BLaER1 treated with 17β-estradiol and CSF1 and Interleukin-3, amounts not matched to agents 10 nM and 100 nM (cell line): Measurements from ENCODE around the gene NOL7.

Experiments used
- H3K27ac ChIP-seq, 11 experiments: shearing (Covaris generic); formaldehyde crosslinking; 2 replicates each; pipeline ENCODE4 v1.8.1; 2022
- H3K27me3 ChIP-seq, 11 experiments: shearing (Covaris generic); formaldehyde crosslinking; 2 replicates each; pipeline ENCODE4 v1.8.1; 2022
- H3K36me3 ChIP-seq, 11 experiments: shearing (Covaris generic); formaldehyde crosslinking; 2 replicates each; pipeline ENCODE4 v1.8.1; 2022
- H3K4me1 ChIP-seq, 10 experiments: shearing (Covaris generic); formaldehyde crosslinking; 2 replicates each; pipeline ENCODE4 v1.8.1; 2022
- H3K4me2 ChIP-seq, 11 experiments: shearing (Covaris generic); formaldehyde crosslinking; 2 replicates each; pipeline ENCODE4 v1.8.1; 2022
- H3K4me3 ChIP-seq, 10 experiments: shearing (Covaris generic); formaldehyde crosslinking; 2 replicates each; pipeline ENCODE4 v1.8.1; 2022
- H3K9ac ChIP-seq, 11 experiments: shearing (Covaris generic); formaldehyde crosslinking; 2 replicates each; pipeline ENCODE4 v1.8.1; 2022
- H3K9me3 ChIP-seq, 11 experiments: shearing (Covaris generic); formaldehyde crosslinking; replicated peaks in 1 of 11; 2 replicates each; pipeline ENCODE4 v1.8.1; 2022
- H4K20me1 ChIP-seq, 11 experiments: shearing (Covaris generic); formaldehyde crosslinking; 2 replicates each; pipeline ENCODE4 v1.8.1; 2022
- Cebpa-rat ChIP-seq, 11 experiments: shearing (Covaris generic); IDR thresholded peaks; 2 replicates each; pipeline ENCODE4 v1.8.1; 2022

NOL7 gene

DNA sequence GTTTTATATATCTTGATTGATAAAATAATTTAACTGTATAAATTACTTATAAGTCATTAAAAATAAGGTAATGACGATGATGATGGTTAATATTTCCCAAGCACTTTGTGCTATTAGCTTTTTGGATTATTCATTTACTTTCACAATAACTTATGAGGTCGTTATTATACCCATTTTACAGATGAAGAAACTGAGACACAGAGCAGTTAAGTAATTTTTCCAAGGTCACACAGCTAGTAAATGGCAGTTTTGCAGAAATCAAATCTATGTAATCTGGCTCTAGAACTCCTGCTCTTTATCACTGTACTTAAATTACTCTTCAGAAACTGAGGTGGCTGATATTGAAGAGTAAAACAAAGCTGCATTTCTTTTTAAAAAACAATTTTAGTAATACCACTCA, 18.2 kb downstream of the NOL7 start:
- Histone ChIP-seq H3K36me3 (peaks cover 76 to 100% (median 98%) of the 10 kb centered on the region in 11 experiments), H3K9ac (no peak overlapping the region), H4K20me1 (peaks cover 0 to 67% (median 0%) of the 10 kb centered on the region in 11 experiments; a peak in 8 of 22 replicates), H3K9me3 (no peaks in the 10 kb centered on the region), H3K27me3 (no peaks in the 10 kb centered on the region), H3K27ac (no peak overlapping the region), H3K4me3 (no peak overlapping the region), H3K4me1 (peaks cover 0 to 41% (median 31%) of the 10 kb centered on the region in 10 experiments; a peak in 16 of 20 replicates), H3K4me2 (no peak overlapping the region)
- TF ChIP-seq Cebpa-rat (IDR thresholded peaks at IDR 0.05) = no peak

DNA sequence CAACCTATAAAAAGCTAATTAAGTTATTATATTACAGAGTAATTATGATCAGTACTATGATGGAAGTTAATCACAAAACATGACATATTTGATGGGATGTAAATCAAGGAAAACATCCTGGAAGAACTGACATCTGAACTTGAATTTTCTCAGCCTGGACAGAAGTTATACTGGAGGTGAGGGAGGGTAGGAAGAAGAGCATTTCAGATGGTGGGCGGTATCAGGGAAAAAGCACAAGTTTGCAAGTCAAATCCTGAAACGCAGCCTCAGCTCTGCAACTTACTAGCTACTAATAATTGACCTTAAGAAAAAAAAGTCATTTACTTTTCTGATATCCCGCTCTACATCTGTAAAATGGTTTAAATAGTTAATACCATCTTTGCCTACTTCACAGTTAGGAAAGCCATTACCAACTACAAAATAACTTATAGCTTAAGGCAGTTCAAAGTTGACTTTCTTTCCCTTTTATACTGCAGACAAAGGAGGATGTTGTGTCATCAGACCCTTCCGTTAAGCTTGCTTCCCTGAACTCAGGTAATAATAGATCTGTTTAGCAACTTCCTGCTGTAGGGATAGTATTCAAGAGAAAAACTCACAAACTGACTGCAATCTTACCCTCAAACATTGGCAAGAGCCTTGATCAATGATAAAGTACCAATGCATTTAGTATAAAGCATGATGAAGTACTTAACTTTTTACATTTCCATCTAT, 21.0 kb downstream of the NOL7 start:
- peaks cover 0 to 45% (median 32%) of the 10 kb centered on the region in 10 experiments; a peak in 16 of 20 replicates for H3K4me1 ChIP-seq
- H3K9ac ChIP-seq = peak overlapping the region in 8 of 11 experiments; percentile 15 to 56 (median 34); a peak in 8 of 22 replicates
- H3K27me3 ChIP-seq = no peaks in the 10 kb centered on the region
- peak overlapping the region in 3 of 10 experiments; percentile 13 to 40 (median 23); a peak in 3 of 20 replicates for H3K4me3 ChIP-seq
- H4K20me1 ChIP-seq = peaks cover 0 to 48% (median 0%) of the 10 kb centered on the region in 11 experiments; a peak in 4 of 22 replicates
- H3K36me3 ChIP-seq = peaks cover 71 to 100% (median 98%) of the 10 kb centered on the region in 11 experiments
- no peaks in the 10 kb centered on the region for H3K9me3 ChIP-seq
- TF ChIP-seq Cebpa-rat (IDR thresholded peaks at IDR 0.05) = no peak
- H3K4me2 ChIP-seq = peak overlapping the region; percentile 1 to 82 (median 68); a peak in 19 of 22 replicates
- H3K27ac ChIP-seq = peak overlapping the region in 10 of 11 experiments; percentile 37 to 75 (median 58); a peak in 16 of 22 replicates

DNA sequence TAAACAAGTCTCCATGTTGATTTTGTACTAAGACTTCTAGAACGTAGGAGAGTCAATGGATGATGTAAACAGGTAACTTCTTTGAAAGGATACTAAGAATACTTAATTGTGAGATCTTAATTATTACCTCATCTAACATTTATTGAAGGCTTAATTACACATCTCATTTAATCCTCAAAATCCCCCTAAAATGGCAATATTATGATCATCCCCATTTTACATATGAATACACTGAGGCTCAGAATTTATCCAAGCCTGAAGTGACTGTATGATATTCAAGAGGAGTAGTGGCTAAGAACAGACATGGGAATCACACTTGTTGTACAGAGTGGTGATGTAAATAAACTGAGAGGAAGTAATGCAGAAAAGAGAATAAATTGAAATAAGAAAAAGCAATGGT, 22.9 kb downstream of the NOL7 start:
- H3K27me3 ChIP-seq = no peaks in the 10 kb centered on the region
- H3K9ac ChIP-seq = no peak overlapping the region
- H3K4me2 ChIP-seq = peak overlapping the region in 6 of 11 experiments; percentile 64 to 82 (median 74); a peak in 6 of 22 replicates
- peaks cover 69 to 100% (median 91%) of the 10 kb centered on the region in 11 experiments for H3K36me3 ChIP-seq
- peaks cover 0 to 45% (median 32%) of the 10 kb centered on the region in 10 experiments; a peak in 16 of 20 replicates for H3K4me1 ChIP-seq
- H3K4me3 ChIP-seq = no peak overlapping the region
- no peak for TF ChIP-seq Cebpa-rat (IDR thresholded peaks at IDR 0.05)
- peaks cover 0 to 54% (median 0%) of the 10 kb centered on the region in 11 experiments; a peak in 3 of 22 replicates for H4K20me1 ChIP-seq
- H3K27ac ChIP-seq = peak overlapping the region in 3 of 11 experiments; percentile 45 to 75 (median 49); a peak in 3 of 22 replicates
- H3K9me3 ChIP-seq = no peaks in the 10 kb centered on the region

DNA sequence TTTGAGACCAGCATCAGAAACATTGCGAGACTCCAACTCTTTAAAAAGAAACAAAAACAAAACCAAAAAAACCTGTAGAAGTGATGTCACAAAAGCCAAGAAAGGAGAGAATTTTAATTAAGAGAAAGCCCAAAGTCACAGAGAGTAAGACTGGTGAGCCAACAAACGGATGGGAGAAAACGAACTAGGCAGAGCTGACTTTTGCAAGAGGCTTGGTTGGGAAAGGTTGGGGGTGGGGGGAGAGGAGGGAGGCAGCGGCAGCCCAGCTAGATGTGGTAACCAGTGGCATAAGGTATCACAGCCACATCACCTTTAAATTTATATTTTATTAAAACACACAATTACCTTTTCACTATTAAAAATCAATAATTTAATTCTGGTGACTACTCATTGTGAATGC, 23.5 kb downstream of the NOL7 start:
- peak overlapping the region in 1 of 11 experiments; percentile 75; a peak in 1 of 22 replicates for H3K4me2 ChIP-seq
- peak overlapping the region in 3 of 11 experiments; percentile 27 to 75 (median 45); a peak in 3 of 22 replicates for H3K27ac ChIP-seq
- H3K27me3 ChIP-seq = no peaks in the 10 kb centered on the region
- no peaks in the 10 kb centered on the region for H3K9me3 ChIP-seq
- no peak for TF ChIP-seq Cebpa-rat (IDR thresholded peaks at IDR 0.05)
- H3K4me3 ChIP-seq = no peak overlapping the region
- peaks cover 69 to 100% (median 91%) of the 10 kb centered on the region in 11 experiments for H3K36me3 ChIP-seq
- H3K9ac ChIP-seq = no peak overlapping the region
- H3K4me1 ChIP-seq = peaks cover 0 to 45% (median 32%) of the 10 kb centered on the region in 10 experiments; a peak in 16 of 20 replicates
- peaks cover 0 to 59% (median 0%) of the 10 kb centered on the region in 11 experiments; a peak in 3 of 22 replicates for H4K20me1 ChIP-seq

DNA sequence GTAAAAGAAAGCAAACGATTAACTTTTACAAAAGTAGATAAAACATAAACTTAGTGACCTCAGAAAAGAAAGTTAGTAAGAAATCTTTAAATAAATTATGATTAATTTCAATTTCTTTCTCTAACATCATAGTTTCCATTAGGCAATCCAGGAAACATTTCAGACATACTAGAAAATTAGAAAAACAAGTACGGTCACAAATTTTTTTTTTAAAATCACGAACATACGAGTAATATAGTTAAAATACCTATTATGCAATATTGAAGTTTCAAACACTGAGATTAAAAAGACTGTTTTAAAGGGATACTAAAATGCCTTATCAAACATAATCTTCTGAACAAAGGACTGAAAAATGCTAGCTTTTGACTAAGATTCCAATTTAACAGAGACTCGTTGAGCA, 26.2 kb downstream of the NOL7 start:
- peaks cover 68 to 100% (median 91%) of the 10 kb centered on the region in 11 experiments for H3K36me3 ChIP-seq
- no peak for TF ChIP-seq Cebpa-rat (IDR thresholded peaks at IDR 0.05)

DNA sequence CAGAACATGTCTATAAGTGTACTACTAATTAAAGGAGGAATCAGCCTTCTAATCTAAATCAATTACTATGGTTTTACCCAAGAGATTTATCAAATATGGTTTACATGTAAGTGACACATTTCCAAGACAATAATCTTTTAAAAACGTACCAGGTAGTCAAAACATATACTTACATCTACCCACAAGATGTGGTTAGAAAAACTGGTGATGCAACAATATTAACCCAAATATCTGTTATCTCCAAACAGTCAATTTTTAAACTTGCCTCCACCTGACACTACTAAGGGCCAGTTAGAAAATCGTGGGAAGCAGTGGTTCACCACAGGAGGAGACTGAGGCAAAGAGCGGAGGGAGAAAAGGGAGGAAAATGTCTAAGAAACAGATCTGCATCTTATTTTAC, 28.0 kb downstream of the NOL7 start:
- Histone ChIP-seq H3K27me3 (no peaks in the 10 kb centered on the region), H3K36me3 (peaks cover 58 to 87% (median 75%) of the 10 kb centered on the region in 11 experiments), H3K4me1 (peaks cover 0 to 19% (median 7%) of the 10 kb centered on the region in 10 experiments; a peak in 15 of 20 replicates), H3K27ac (no peak overlapping the region), H3K4me2 (no peak overlapping the region), H3K9me3 (no peaks in the 10 kb centered on the region), H4K20me1 (peaks cover 0 to 57% (median 3%) of the 10 kb centered on the region in 11 experiments; a peak in 7 of 22 replicates), H3K4me3 (no peak overlapping the region), H3K9ac (no peak overlapping the region)
- TF ChIP-seq Cebpa-rat (IDR thresholded peaks at IDR 0.05) = no peak

More for the DNA sequence above, 26.2 kb downstream of the NOL7 start:
- Histone ChIP-seq H4K20me1 (peaks cover 0 to 56% (median 0%) of the 10 kb centered on the region in 11 experiments; a peak in 3 of 22 replicates), H3K4me3 (no peak overlapping the region), H3K4me1 (peaks cover 0 to 29% (median 21%) of the 10 kb centered on the region in 10 experiments; a peak in 16 of 20 replicates), H3K9ac (no peak overlapping the region), H3K27ac (no peak overlapping the region), H3K27me3 (no peaks in the 10 kb centered on the region), H3K9me3 (no peaks in the 10 kb centered on the region), H3K4me2 (no peak overlapping the region)

DNA sequence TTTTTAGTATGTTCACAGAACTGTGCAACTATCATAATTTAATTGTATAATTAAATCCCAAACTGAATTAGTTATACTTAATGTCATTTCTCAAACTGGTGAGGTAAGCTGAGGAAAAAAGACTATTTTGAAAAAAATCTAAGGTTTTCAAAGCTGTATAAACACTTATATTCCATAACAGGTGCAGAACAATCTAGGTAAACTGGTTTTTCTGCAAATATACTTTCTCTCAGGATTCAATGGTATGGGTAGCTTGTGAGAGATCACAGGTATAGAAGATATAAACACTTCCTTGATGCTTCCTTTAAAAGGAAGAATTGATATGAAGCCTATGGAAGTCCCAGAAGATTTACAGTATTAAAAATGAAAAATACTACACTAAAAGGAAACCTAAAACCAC, 33.7 kb downstream of the NOL7 start:
- Histone ChIP-seq H3K4me1 (peaks cover 0 to 16% (median 7%) of the 10 kb centered on the region in 10 experiments; a peak in 15 of 20 replicates), H3K9me3 (no peaks in the 10 kb centered on the region), H3K36me3 (peaks cover 41 to 84% (median 67%) of the 10 kb centered on the region in 11 experiments), H3K4me2 (no peak overlapping the region), H3K27me3 (no peaks in the 10 kb centered on the region), H3K27ac (no peak overlapping the region), H4K20me1 (peaks cover 0 to 82% (median 5%) of the 10 kb centered on the region in 11 experiments; a peak in 9 of 22 replicates), H3K9ac (no peak overlapping the region), H3K4me3 (no peak overlapping the region)
- TF ChIP-seq Cebpa-rat (IDR thresholded peaks at IDR 0.05) = no peak

DNA sequence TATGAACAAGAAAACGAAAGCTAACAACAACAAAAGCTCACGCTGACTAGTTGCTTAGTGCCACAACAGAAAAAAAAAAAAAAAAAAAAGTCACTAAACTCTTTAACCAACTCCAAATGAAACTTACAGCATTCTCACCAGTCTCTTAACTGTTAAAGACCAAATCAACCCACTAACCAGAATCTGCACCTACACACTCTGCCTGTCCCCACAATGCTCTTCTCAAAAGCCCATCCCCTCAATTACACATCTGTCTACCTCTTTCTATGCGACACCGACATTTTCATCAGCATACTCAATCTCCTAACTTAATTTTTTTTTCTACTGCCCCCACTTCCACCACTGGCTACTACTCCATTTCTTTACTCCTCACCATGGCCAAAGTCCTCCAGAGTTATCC, 34.3 kb downstream of the NOL7 start:
- TF ChIP-seq Cebpa-rat (IDR thresholded peaks at IDR 0.05) = no peak
- Histone ChIP-seq H3K36me3 (peaks cover 38 to 80% (median 62%) of the 10 kb centered on the region in 11 experiments), H3K27ac (no peak overlapping the region; a peak in 1 of 22 replicates), H3K4me2 (no peak overlapping the region), H3K4me3 (no peak overlapping the region), H3K9me3 (no peaks in the 10 kb centered on the region), H3K4me1 (peaks cover 0 to 17% (median 7%) of the 10 kb centered on the region in 10 experiments; a peak in 15 of 20 replicates), H4K20me1 (peaks cover 0 to 88% (median 5%) of the 10 kb centered on the region in 11 experiments; a peak in 9 of 22 replicates), H3K27me3 (no peaks in the 10 kb centered on the region), H3K9ac (no peak overlapping the region)

DNA sequence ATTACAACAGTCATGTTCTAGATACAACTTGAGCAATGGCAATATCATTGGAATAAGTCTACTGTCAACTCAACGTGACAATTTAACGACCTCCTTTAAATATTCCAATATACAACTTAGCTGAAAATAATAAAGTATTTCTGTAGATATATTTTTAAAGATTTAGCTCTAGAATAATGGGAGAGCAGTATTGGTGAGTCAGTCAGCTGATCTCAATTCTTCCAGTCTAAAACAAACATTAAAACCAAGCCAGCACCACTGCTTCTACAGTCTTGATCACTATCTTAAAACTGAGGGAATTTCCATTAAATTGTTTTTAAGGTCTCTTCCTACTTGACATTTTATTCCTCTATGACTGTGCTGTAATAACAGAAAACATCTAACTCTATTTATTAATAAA, 38.2 kb downstream of the NOL7 start:
- Histone ChIP-seq H3K9me3 (no peaks in the 10 kb centered on the region), H3K4me3 (no peak overlapping the region), H3K36me3 (peaks cover 48 to 93% (median 71%) of the 10 kb centered on the region in 11 experiments), H4K20me1 (peaks cover 2 to 96% (median 16%) of the 10 kb centered on the region in 11 experiments; a peak in 14 of 22 replicates), H3K27ac (no peak overlapping the region), H3K4me1 (peaks cover 0 to 13% (median under 1%) of the 10 kb centered on the region in 10 experiments; a peak in 10 of 20 replicates), H3K27me3 (no peaks in the 10 kb centered on the region), H3K4me2 (no peak overlapping the region), H3K9ac (no peak overlapping the region)
- TF ChIP-seq Cebpa-rat (IDR thresholded peaks at IDR 0.05) = no peak
